Mucosa of descending colon (tissue), 3 donors: ENCODE measurements around the gene GYS1. TPM values are rescaled to one million over a fixed set of nuclear protein-coding genes. Genes with fewer than 3 reads are reported as not detected.

Experiments
- ATAC-seq: fragments of 200-7000 bp; cut with Tn5 transposase; one replicate; pipeline ENCODE4 v1.9.1; 2020; ENCODE audit warnings: mild to moderate bottlenecking, moderate library complexity
- DNase-seq, 3 donors: peaks; one replicate each; pipeline ENCODE4 v3.0.0-alpha.2; 2020
- H3K36me3 ChIP-seq: fragments of 200-600 bp; one replicate; pipeline ENCODE4 v1.8.0; 2021; ENCODE audit warnings: low read depth, mild to moderate bottlenecking
- H3K4me1 ChIP-seq: fragments of 200-600 bp; one replicate; pipeline ENCODE4 v1.8.0; 2021; ENCODE audit warnings: low read depth, mild to moderate bottlenecking
- H3K4me3 ChIP-seq: fragments of 200-600 bp; one replicate; pipeline ENCODE4 v1.8.0; 2021; ENCODE audit warnings: mild to moderate bottlenecking
- H3K9me3 ChIP-seq: fragments of 200-600 bp; one replicate; pipeline ENCODE4 v1.8.0; 2021; ENCODE audit warnings: mild to moderate bottlenecking
- CTCF ChIP-seq: fragments of 200-600 bp; IDR thresholded peaks from one replicate; pipeline ENCODE4 v1.8.0; 2022; ENCODE audit warnings: antibody characterized with exemption, mild to moderate bottlenecking
- intact Hi-C, 2 donors: fragments of 100-400 bp; cut with DNase I in 1 of 2; cut with micrococcal nuclease in 1 of 2; formaldehyde crosslinking; loops; one replicate each; pipeline versions ENCODE4 v1.11.0 to v1.11.1; 2022; cut with DNase I, micrococcal nuclease
- total RNA-seq, 3 donors: library from RNA; stranded (reverse); fragmentation: NEBNext Ultra II Directional in 2 of 3; extraction: Animal tissue kit (Norgen Biotek cat#: 25700) in 2 of 3; gene quantifications; one replicate each; pipeline versions ENCODE4 v1.2.1 to v1.2.4, GENCODE V29; 2021 to 2023
- donor health status: DM: no; HTN: no; CAD: no; lungs with moderate emphysema.
- donor health status: DM: no; HTN: no; CAD: no.
- donor health status: DM: no; HTN: yes; CAD: no.

Gene GYS1
- total RNA-seq, 3 donors from 2014 or later = 40.1 to 49.3 (median 40.2) TPM

- DNase-seq = no peak
Measured at GRCh38 chr19:48950159-48950558, 43.0 kb downstream of the GYS1 start.

DNA sequence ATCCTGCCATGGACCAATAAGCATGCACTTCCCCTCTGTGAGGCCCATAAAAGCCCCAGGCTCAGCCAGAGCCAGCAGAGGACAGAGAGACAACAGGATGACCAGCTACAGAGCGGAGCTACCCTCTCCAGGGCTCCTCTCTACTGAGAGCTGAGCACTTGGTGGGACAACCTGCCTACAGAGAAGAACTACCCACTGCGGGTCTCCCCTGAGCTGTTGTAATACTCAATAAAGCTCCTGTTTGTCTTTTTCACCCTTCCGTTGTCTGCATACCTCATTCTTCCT, 45.9 kb downstream of the GYS1 start:
- ATAC-seq (no peak), DNase-seq (no peak)
- H3K9me3 ChIP-seq = peaks cover 5% of the 10 kb centered on the region
- H3K36me3 ChIP-seq = no peaks in the 10 kb centered on the region
- TF ChIP-seq CTCF = no peak
- intact Hi-C loops = no loop called here
- H3K4me3 ChIP-seq = no peak overlapping the region
- H3K4me1 ChIP-seq = no peaks in the 10 kb centered on the region

More at GRCh38 chr19:48950159-48950558, 43.0 kb downstream of the GYS1 start:
- intact Hi-C loops = no loop called here
- no peak for ATAC-seq
- Histone ChIP-seq H3K4me3 (no peak overlapping the region), H3K4me1 (peaks cover 4% of the 10 kb centered on the region), H3K9me3 (peaks cover 5% of the 10 kb centered on the region), H3K36me3 (no peaks in the 10 kb centered on the region)
- TF ChIP-seq CTCF = no peak

- Histone ChIP-seq H3K4me3 (no peak overlapping the region), H3K9me3 (peaks cover 5% of the 10 kb centered on the region), H3K4me1 (no peaks in the 10 kb centered on the region), H3K36me3 (no peaks in the 10 kb centered on the region)
- DNase-seq = no peak
- intact Hi-C loops = no loop called here
- ATAC-seq = no peak
- TF ChIP-seq CTCF = no peak
Measured at GRCh38 chr19:48946463-48947257, 46.4 kb downstream of the GYS1 start.

DNA sequence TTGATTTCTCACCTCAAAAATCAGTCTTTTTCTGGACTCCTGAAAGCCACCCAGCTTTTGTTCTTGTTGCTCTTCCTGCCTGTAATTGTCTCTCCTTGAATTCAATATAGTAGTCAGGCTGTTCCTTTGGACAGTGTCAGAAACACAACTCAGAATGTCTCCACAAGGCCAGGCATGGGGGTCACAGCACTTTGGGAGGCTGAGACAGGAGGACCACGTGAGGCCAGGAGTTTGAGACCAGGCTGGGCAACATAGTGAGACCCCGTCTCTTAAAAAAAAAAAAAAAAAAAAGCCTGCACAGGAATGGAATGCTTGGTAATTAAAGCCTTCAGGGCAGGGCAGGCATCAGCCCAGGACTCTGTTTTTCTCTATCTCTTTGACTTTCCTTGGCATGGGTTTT, 47.3 kb downstream of the GYS1 start:
- Histone ChIP-seq H3K36me3 (no peaks in the 10 kb centered on the region), H3K9me3 (peaks cover 7% of the 10 kb centered on the region), H3K4me3 (no peak overlapping the region), H3K4me1 (no peaks in the 10 kb centered on the region)
- ATAC-seq = no peak
- no peak for TF ChIP-seq CTCF
- intact Hi-C loops = no loop called here
- DNase-seq = no peak

DNA sequence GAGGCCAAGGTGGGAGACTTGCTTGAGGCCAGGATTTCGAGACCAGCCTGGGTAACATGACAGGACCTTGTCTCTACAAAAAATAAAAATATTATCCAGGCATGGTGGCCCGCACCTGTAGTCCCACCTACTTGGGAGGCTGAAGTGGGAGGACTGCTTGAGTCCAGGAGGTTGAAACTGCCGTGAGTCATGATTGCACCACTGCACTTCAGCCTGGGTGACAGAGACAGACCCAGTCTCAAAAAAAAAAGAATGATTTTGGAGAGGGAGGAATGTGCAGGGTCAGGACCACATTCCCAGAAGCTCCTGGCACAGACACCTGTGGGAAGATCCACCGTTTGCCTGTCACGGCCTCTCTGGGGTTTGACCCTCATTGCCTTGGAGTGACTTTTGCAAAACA, 47.7 kb downstream of the GYS1 start:
- intact Hi-C loops = no loop called here
- Histone ChIP-seq H3K4me3 (no peak overlapping the region), H3K4me1 (no peaks in the 10 kb centered on the region), H3K36me3 (no peaks in the 10 kb centered on the region), H3K9me3 (peaks cover 9% of the 10 kb centered on the region)
- ATAC-seq (no peak), DNase-seq (no peak)
- no peak for TF ChIP-seq CTCF

DNA sequence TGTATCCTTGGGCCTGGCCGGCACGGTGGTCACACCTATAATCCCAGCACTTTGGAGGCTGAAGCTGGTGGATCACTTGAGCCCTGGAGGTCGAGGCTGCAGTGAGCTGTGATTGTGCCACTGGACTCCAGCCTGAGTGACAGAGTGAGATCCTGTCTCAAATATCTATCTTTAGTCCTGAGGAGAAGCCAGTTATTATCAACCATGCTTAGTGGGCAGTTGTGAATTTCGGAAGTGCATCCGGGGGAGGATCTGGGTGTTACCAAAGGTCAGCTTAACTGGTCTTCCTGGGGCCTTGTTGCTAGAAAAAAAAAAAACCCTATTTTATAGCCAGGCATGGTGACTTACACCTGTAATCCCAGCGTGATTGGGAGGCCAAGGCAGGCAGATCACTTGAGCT, 50.0 kb downstream of the GYS1 start:
- DNase-seq = no peak
- intact Hi-C loops = no loop called here
- no peak for TF ChIP-seq CTCF
- Histone ChIP-seq H3K9me3 (peaks cover 9% of the 10 kb centered on the region), H3K4me1 (no peaks in the 10 kb centered on the region), H3K4me3 (no peak overlapping the region), H3K36me3 (no peaks in the 10 kb centered on the region)
- no peak for ATAC-seq
